Liver (tissue), 9 donors: ENCODE data around the gene OBP2B. TPM values are rescaled to one million over a fixed set of nuclear protein-coding genes. Genes with fewer than 3 reads are reported as not detected.
"Not testable (repeated sequence)": the region's sequence is repeated elsewhere in the genome, so short reads cannot be mapped to it uniquely, and the experiment has no call there.

ENCODE experiments used
- DNase-seq: peaks from one replicate; pipeline ENCODE4 v3.0.0-alpha.2; 2017; ENCODE audit warnings: low spot score
- H3K27ac ChIP-seq, 2 donors: one replicate each; pipeline ENCODE4 v1.7.0; 2013; ENCODE audit warnings: inconsistent platforms in 2 of 2, low read length in 2 of 2, control low read depth in 1 of 2, low read depth in 1 of 2, mild to moderate bottlenecking in 1 of 2
- H3K27me3 ChIP-seq, 4 donors: one replicate each; pipeline versions ENCODE4 v1.6.1 to v1.7.0; 2013; ENCODE audit warnings: low read length in 3 of 4, inconsistent platforms in 1 of 4, mild to moderate bottlenecking in 1 of 4, moderate library complexity in 1 of 4; ENCODE audit not compliant: control insufficient read depth in 4 of 4, insufficient read depth in 4 of 4
- H3K36me3 ChIP-seq, 4 donors: one replicate each; pipeline versions ENCODE4 v1.6.1 to v1.7.0; 2013; ENCODE audit warnings: low read length in 3 of 4, mild to moderate bottlenecking in 3 of 4, low read depth in 1 of 4, moderate library complexity in 1 of 4; ENCODE audit not compliant: control insufficient read depth in 4 of 4, insufficient read depth in 3 of 4
- H3K4me1 ChIP-seq, 4 donors: one replicate each; pipeline versions ENCODE4 v1.6.1 to v1.7.0; 2013; ENCODE audit warnings: low read length in 3 of 4, mild to moderate bottlenecking in 3 of 4, moderate library complexity in 1 of 4; ENCODE audit not compliant: control insufficient read depth in 4 of 4, insufficient read depth in 4 of 4
- H3K4me3 ChIP-seq, 3 donors: one replicate each; pipeline versions ENCODE4 v1.6.1 to v1.7.0; 2013; ENCODE audit warnings: low read length in 3 of 3, control low read depth in 1 of 3, low read depth in 1 of 3, mild to moderate bottlenecking in 1 of 3
- H3K9ac ChIP-seq, 2 donors: one replicate each; pipeline ENCODE4 v1.7.0; 2013; ENCODE audit warnings: low read length in 2 of 2, mild to moderate bottlenecking in 2 of 2, moderate library complexity in 2 of 2, control low read depth in 1 of 2, low read depth in 1 of 2
- H3K9me3 ChIP-seq, 4 donors: one replicate each; pipeline versions ENCODE4 v1.6.1 to v1.7.0; 2013; ENCODE audit warnings: low read length in 3 of 4; ENCODE audit not compliant: control insufficient read depth in 4 of 4
- CTCF ChIP-seq: fragments of 150-350 bp; IDR thresholded peaks from 2 replicates; pipeline ENCODE4 v1.5.1; 2017; ENCODE audit warnings: improper control_type of control experiment, low read depth, low read length; ENCODE audit not compliant: missing input control
- EGR1 ChIP-seq, 2 donors: IDR thresholded peaks; 2 replicates each; pipeline ENCODE4 v1.6.1; 2016 to 2018; ENCODE audit warnings: antibody characterized with exemption in 2 of 2, low read depth in 2 of 2
- FOXA1 ChIP-seq: IDR thresholded peaks from 2 replicates; pipeline ENCODE4 v1.6.1; 2016; ENCODE audit warnings: antibody characterized with exemption
- FOXA2 ChIP-seq: IDR thresholded peaks from 2 replicates; pipeline ENCODE4 v1.6.1; 2016; ENCODE audit warnings: antibody characterized with exemption
- GABPA ChIP-seq, 2 donors: IDR thresholded peaks in 1 of 2; conservative IDR thresholded peaks in 1 of 2; 2 replicates each; pipeline ENCODE4 v1.6.1; 2016; ENCODE audit warnings: antibody characterized with exemption in 2 of 2, mild to moderate bottlenecking in 1 of 2, moderate library complexity in 1 of 2
- HNF4A ChIP-seq, 2 donors: conservative IDR thresholded peaks; 2 replicates each; pipeline ENCODE4 v1.6.1; 2016; ENCODE audit warnings: antibody characterized with exemption in 2 of 2, mild to moderate bottlenecking in 2 of 2
- HNF4G ChIP-seq: IDR thresholded peaks from 2 replicates; pipeline ENCODE4 v1.6.1; 2016; ENCODE audit warnings: antibody characterized with exemption
- JUND ChIP-seq, 2 donors: IDR thresholded peaks; 2 replicates each; pipeline ENCODE4 v1.6.1; 2016; ENCODE audit warnings: antibody characterized with exemption in 2 of 2
- RAD21 ChIP-seq, 2 donors: IDR thresholded peaks; 2 replicates each; pipeline ENCODE4 v1.6.1; 2016; ENCODE audit warnings: antibody characterized with exemption in 2 of 2, mild to moderate bottlenecking in 2 of 2
- REST ChIP-seq: IDR thresholded peaks from 2 replicates; pipeline ENCODE4 v1.6.1; 2016; ENCODE audit warnings: antibody characterized with exemption, mild to moderate bottlenecking
- RXRA ChIP-seq, 2 donors: IDR thresholded peaks; 2 replicates each; pipeline ENCODE4 v1.6.1; 2017 to 2018; ENCODE audit warnings: antibody characterized with exemption in 2 of 2, mild to moderate bottlenecking in 1 of 2
- YY1 ChIP-seq: IDR thresholded peaks from 2 replicates; pipeline ENCODE4 v1.6.1; 2016; ENCODE audit warnings: antibody characterized with exemption, mild to moderate bottlenecking
- WGBS: extraction: QIAGEN DNeasy Blood & Tissue Kit; methylation state at CpG from one replicate; pipeline ENCODE4 v1.1.7; 2013; 5-methylcytosine and 5-hydroxymethylcytosine counted together
- polyA plus RNA-seq, 2 donors: library from polyadenylated mRNA; stranded (reverse) in 1 of 2; unstranded in 1 of 2; fragments of 200-250 nt in 1 of 2; fragments of >200 nt in 1 of 2; fragmentation: Nextera tagmentation in 1 of 2; extraction: Ambion mirVana in 1 of 2; gene quantifications; one replicate each; pipeline versions ENCODE4 v1.2.1 to v1.2.3, GENCODE V29; 2013 to 2015
- total RNA-seq, 2 donors: library from RNA; depleted of rRNA; stranded (reverse); fragments of >200 nt; gene quantifications; one replicate each; pipeline ENCODE4 v1.2.3, GENCODE V29; 2014
- TF ChIP-seq, protein P1 (sequence below): IDR thresholded peaks from 2 replicates; pipeline ENCODE4 v1.6.1; 2016; ENCODE audit warnings: antibody characterized with exemption
- donor health status: healthy.
- donor health status: healthy.
- donor health status: healthy.
- donor health status: healthy.
- donor health status: healthy.

The OBP2B gene
- total and polyA plus RNA-seq, 4 donors: not detected

DNA sequence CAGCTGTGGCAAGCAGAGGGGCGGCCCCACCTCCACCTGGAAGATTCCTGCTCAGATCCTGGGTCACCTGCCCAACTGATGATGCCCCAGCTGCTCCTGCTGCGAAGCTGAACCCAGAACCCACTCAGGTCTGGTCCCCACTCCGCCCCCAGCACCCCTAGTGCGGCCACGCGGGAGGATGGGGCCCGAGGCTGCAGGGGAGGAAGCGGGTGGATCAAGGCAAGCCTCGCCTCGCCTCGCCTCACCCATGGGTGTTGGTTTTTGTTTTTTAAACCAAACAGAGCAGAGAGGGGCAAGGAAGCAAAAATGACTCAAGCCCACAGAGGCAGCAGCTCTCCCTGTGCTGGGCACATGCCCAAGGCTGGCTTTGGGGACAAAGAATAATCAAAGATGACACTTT is 42.7 kb upstream of the OBP2B start:
- H3K9me3 ChIP-seq: no peaks in the 10 kb centered on the region
- no peak overlapping the region for H3K27ac ChIP-seq
- H3K9ac ChIP-seq: no peak overlapping the region
- no peak for DNase-seq
- 83% methylated on average over 11 of the region's 11 CpGs for WGBS
- TF ChIP-seq FOXA1 (no peak), CTCF (no peak), RXRA (IDR thresholded peaks at IDR 0.05) (no peak), HNF4A (conservative IDR thresholded peaks at IDR 0.05) (no peak), HNF4G (no peak), FOXA2 (no peak), YY1 (no peak), RAD21 (IDR thresholded peaks at IDR 0.05) (no peak), REST (no peak), GABPA (IDR thresholded peaks at IDR 0.05 in 1 of 2, conservative IDR thresholded peaks at IDR 0.05 in 1 of 2) (no peak), EGR1 (IDR thresholded peaks at IDR 0.05; ENCODE audit: low read depth in 2 of 2) (no peak), JUND (IDR thresholded peaks at IDR 0.05) (no peak)
- TF ChIP-seq, protein P1, sequence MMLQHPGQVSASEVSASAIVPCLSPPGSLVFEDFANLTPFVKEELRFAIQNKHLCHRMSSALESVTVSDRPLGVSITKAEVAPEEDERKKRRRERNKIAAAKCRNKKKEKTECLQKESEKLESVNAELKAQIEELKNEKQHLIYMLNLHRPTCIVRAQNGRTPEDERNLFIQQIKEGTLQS: no peak
- H3K4me3 ChIP-seq: no peak overlapping the region
- no peaks in the 10 kb centered on the region for H3K27me3 ChIP-seq
- H3K36me3 ChIP-seq: no peaks in the 10 kb centered on the region
- no peaks in the 10 kb centered on the region for H3K4me1 ChIP-seq

- 92% methylated on average over 6 of the region's 6 CpGs for WGBS
- H3K4me3 ChIP-seq, H3K27me3 ChIP-seq, H3K9me3 ChIP-seq, H3K36me3 ChIP-seq, H3K4me1 ChIP-seq, H3K27ac ChIP-seq, H3K9ac ChIP-seq, DNase-seq: not testable (repeated sequence)
These were observed 42.2 kb upstream of the OBP2B start for GRCh38 chr9:133251221-133251620.

DNA sequence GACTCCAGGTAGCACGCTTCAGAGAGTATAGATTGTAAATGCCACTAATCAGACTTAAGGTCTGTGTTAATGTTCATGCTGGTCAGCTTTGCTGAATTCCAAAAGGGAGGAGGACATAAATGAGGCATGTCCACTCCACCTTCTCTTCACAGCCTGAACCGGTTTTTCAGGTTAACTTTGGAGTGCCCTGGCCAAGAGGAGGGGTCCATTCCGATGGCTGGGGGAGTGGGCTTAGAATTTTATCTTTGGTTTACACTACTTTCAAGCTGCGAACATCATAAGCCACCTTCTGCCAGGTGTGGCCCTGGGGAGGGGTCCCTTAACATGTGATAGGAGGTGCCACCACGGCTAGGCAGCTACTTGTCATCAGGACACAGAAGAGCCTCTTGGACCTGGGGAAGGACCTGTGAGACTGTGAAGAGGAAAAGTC is 41.7 kb upstream of the OBP2B start:
- Histone ChIP-seq H3K36me3 (no peaks in the 10 kb centered on the region), H3K9ac (no peak overlapping the region), H3K27ac (no peak overlapping the region), H3K4me1 (no peaks in the 10 kb centered on the region), H3K27me3 (no peaks in the 10 kb centered on the region), H3K9me3 (no peaks in the 10 kb centered on the region), H3K4me3 (no peak overlapping the region)
- TF ChIP-seq FOXA2 (no peak), GABPA (IDR thresholded peaks at IDR 0.05 in 1 of 2, conservative IDR thresholded peaks at IDR 0.05 in 1 of 2) (no peak), HNF4A (conservative IDR thresholded peaks at IDR 0.05) (no peak)
- DNase-seq: no peak
- WGBS: 76% methylated on average over 5 of the region's 5 CpGs
